Activated CD8-positive, alpha-beta memory T cell treated with anti-CD3 and anti-CD28 coated beads for 1 hour (primary cell): ENCODE measurements around the gene PRRG2.

Experiments
- DNase-seq, 2 donors: peaks; one replicate each; pipeline ENCODE4 v3.0.0-alpha.2; 2020; ENCODE audit warnings: low read depth in 1 of 2; ENCODE audit errors: extremely low read depth in 1 of 2

PRRG2 gene

DNA sequence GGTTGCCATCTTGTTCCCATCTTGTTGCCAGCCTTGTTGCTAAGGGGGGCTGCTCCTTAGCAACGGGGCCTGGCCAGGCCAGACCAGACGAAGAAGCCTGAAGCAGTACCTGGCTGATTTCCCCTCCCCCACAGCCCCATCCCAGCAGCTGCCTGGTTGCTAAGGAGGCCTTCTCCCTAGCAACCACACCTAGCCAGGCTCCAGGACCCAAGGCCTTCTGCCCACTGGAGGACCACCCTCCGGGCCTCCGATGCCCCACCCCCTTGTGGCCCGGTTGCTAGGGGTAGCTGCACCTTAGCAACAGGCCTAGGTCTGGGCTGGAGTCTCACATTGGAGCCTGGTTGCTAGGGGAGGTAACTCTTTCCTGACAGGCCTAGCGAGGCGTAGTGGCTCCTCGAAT is 3.9 kb downstream of the PRRG2 start:
- DNase-seq: no peak

DNA sequence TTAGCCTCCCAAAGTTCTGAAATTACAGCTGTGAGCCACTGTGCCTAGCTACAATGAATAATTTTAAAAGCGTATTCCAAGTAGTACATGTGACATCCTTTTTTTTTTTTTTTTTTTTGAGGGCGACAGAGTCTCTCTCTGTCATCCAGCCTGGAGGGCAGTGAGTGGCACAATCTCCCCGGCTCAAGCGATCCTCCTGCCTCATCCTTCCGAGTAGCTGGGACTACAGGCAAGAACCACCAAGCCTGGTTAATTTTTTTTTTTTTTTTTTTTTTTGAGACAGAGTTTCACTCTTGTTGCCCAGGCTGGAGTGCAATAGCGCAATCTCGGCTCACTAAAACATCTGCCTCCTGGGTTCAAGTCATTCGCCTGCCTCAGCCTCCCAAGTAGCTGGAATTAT is 6.1 kb downstream of the PRRG2 start:
- no peak for DNase-seq

DNA sequence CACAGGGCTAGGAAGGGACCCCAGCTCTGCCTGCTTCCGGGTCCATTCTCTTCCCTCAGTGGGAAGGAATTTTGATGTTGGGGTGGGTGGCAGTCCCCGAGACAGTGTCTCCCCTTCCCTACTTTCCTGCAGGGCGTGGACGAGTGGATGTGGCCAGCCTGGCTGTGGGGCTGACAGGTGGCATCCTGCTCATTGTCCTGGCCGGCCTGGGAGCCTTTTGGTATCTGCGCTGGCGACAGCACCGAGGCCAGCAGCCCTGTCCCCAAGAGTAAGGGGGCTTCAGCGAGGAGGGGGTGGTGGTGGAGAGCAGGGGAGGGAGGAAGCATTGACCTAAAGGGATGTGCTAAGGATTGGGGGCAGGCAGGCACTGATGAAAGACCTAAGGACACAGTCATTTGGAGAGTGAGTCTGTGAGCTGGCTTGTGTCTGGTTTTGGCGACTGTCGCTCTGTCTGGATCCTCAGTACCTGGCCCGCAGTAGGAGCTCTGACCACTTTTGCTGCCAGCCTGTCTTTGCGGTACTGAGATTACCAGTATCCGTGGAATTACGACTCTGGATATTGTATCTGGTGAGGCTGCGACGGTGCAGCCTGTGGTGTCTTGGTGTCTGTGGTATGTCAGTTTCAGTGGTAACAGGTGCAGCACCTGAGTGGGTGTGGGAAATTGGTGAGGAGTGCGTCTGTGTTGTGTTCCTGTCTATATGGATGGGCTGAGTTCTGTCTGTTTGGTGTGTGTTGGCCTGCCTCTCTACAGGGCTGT is 7.4 kb downstream of the PRRG2 start:
- DNase-seq: no peak

DNA sequence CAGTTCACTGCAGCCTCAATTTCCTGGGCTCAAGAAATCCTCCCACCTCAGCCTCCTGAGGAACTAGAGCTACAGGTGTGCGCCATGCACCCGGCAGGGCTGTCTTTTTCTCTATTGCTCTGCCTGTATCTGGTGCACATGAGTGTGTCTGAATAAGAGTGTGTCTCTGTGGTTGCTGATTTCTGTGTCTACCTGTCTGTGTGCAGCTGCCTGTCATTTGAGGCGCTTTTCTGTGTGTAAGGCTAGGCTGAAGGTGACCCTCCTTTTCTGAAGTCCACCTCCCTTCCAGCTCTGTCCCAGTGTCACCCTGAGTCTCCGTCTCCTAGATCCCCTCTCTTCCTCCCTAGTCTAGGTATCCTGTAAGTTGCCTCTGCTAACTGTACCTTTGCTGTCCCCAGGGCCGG is 8.4 kb downstream of the PRRG2 start:
- no peak for DNase-seq

DNA sequence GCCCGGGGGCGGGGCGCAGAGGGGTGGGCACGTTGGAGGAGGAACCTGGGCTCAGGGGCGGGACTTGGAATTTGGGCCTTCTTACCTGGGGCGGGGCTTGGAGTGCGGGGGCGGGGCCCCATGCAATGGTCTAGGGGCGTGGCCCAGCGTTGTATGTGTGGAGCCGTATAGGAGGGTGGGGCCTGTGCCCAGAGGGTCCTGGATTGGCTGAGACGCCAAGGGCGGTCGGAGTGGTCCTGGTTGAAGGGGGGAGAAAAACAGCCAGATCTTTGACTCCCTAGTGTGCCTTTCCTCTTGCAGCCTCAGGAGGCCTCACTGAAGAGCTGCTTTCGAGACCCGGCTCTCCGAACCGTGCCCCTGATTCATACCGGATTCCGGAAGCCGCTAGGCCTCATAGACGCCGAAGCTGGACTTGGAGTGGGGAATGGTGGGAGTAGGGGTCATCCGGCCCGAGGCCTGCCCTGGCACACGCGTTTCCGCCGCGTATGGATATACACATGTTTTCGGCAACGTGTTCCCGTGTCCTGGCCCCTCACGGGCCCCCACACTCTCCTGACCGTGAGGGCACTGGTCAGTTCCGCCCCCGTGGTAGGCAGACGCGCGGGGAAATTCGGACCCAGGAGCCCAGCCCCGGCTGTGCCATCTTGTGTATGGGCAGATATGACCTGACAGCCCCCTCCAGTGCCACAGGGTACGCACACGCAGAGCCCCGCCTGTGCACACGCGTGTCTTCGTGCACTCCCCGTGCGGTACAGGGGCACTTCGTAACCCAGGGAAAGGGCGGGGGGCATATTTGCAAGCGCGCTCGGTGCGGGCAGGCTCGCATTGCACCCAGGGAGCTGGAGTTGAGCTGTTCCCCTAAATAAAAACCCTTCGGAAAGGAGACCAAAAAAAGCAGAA is 9.2 kb downstream of the PRRG2 start:
- DNase-seq: peak; percentile 87 to 89

DNA sequence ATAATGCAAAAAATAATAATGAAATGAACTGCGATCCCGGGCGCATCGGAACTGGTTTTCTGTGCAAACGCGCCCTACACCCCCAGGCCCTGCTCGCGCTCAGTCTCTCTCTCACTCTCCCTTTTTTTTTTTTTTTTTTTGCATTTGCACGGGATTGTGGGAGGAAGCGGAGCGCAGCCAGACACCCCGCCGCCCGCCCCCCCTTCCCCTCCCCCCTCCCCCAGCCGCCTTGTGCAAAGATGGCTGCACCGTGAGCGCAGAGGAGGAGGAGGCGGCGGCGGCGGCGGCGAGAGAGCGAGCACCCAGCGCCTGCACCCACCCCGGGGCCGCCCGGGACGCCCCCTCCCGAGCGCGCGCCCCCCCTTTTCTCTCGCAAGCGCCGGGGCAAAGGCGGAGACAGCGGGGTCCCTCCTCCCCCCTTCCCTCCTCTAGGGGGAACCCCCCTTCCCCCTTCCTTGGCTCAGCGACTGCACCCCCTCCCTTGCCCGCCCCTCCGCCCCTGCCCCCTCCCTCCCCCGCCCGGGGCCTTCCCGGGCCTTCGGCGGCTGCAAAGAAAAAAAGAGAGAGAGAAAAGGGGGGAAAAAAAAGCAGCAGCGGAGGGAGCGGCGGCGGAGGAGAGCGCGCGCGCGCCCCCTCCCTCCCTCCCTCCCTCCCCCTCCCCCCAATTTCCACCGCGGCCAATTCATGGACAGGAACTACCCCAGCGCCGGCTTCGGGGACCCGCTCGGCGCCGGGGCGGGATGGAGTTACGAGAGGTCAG is 10.0 kb downstream of the PRRG2 start, which contains the start of gene PRR12:
Gene PRR12, plus strand, starts transcription at position 212 of the 760 bp plus-strand sequence. Its CDS starts 473 bp downstream, at position 685.
- peak in 1 of 2 donors; percentile 47 for DNase-seq

DNA sequence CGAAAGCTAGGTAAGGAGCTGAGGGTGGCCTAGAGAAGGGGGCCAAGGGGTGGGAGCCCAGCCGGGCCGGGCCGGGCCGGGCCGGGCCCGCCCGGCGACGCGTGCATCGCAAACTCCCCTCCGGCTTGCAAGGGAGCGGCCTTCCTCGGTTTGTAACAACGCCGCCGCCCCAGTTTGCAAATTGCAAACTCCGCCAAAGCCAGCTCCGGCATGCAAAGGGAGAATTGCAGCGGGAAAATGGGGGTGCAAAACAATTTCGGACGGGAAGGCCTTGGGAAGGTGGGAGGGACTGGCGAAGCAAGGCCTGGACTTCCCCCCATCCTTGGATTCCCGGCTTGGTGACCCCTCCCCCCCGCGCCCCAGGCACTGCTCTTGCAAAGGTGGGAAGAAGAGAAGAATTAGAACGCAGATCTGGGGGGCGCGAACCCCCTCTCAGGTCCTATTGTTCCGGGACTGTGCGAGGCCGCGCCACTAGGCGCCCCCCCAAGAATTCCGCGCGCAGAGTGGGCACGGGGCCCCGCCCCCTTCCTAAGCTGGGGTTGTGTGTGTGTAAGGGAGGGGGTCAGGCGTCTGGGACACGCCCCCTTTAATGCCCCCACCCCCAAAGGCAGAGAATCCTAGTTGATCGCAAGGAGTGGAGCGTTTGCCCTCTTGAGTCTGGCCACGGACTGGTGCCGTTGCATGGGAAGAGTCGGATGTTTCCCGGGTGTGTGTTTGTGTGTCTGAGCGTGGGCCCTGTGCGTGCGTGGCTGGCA is 10.8 kb downstream of the PRRG2 start:
- DNase-seq: peak in 1 of 2 donors; percentile 11

DNA sequence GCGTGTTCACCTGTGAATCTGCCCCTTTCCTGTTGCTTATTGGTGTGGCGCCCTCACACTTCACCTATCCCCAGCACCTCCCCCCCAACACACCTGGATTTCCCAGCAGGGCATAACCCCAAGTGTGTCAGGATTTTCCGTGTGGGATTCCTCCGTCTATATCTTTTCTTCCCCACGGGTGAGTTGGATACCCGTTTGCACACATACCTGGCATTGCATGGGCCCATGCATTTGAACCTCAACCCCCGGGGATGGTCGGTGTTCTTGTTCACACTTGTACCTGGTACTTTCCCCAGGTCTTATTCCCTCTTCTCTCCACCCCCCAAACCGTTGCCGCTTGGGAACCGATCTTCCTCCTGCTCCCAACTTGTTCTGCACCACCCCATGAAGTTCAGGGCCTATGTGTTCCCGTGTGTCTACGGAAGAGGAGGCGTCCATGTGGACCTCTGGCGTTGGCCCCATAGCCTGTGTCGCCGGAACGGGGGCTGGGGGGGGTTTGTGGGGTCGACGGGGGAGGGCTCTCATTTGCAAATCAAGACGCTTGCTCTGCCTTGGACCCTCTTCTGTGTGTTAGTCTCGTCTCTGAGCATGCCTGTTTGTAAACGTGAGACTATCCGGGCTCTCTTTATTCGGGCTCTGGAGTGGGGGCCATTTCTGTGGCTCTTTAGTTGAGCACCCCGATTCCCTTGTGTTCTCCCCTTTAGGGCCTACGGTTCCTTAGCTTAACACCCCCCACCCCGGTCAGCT is 11.5 kb downstream of the PRRG2 start:
- no peak for DNase-seq

DNA sequence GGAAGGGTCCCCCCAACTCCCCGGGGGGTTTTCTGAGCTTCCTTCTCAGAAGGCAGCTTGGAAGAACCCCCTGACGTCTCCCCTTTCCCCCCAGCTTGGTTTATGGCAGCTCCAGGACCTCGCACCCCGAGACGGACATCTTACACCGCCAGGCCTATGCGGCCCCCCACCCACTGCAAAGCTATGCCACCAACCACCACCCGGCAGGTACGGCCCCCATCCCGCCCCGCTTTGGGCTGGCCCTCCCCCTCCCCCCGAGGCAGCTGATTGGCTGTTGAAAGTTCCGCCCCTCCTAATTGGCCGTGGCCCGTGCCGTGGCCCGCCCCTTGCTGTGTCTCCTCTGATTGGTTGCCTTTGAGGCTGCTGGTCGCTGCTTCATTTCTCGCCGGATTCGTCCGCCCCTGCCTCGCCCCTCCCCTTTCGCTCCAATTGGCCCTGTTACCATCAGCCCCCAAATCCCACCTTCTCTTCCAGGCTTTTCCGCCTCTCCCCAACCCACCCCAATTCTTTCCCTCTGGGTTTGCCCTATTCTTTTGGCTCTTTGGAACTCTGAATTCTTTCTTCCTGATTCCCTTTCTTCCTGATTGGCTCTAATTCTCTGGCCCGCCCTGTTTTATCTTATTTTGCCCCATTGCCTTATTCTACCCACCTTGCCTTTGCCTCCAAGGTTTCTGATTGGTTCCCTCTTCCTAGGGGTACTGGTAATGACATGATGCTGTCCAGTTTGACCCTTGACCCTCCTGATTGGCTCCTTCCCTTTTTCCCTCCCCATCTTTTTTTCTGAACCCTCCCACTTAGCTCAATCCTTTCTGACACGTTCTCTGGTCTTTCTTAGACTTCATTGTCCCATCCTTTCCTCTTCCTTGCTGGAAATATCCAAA is 12.4 kb downstream of the PRRG2 start:
- peak; percentile 81 to 82 for DNase-seq

DNA sequence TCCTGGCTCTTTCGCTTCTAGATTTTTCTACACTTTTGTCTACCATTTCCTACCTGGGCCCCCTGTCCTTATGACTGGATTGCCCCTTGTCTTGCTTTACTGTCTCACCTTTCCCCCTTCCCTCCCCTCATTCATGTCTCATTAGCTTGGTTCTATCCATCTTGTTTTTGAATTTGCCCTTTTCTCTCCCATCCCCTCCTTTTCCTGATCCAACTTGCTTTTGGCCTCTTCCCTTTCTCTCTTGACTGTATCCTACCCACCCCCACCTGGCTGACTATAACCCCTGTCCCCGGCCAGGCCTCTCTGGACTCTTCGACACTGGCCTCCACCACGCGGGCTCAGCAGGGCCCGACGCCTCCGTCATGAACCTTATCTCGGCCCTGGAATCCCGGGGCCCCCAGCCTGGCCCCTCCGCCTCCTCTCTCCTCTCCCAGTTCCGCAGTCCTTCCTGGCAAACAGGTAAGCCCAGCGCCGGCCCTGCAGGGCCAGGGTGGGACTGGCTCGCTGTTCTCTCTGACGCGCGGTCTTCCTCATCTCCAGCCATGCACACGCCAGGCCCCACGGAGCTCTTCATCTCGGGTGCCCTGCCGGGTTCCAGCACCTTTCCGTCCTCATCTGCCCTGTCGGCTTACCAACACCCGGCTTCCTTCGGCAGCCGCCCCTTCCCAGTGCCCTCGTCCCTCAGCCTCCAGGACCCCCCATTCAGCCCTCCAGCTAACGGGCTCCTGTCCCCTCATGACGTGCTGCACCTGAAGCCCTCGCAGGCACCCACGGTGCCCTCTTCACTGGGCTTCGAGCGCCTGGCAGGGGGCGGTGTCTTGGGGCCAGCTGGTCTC is 13.3 kb downstream of the PRRG2 start:
- DNase-seq: no peak

DNA sequence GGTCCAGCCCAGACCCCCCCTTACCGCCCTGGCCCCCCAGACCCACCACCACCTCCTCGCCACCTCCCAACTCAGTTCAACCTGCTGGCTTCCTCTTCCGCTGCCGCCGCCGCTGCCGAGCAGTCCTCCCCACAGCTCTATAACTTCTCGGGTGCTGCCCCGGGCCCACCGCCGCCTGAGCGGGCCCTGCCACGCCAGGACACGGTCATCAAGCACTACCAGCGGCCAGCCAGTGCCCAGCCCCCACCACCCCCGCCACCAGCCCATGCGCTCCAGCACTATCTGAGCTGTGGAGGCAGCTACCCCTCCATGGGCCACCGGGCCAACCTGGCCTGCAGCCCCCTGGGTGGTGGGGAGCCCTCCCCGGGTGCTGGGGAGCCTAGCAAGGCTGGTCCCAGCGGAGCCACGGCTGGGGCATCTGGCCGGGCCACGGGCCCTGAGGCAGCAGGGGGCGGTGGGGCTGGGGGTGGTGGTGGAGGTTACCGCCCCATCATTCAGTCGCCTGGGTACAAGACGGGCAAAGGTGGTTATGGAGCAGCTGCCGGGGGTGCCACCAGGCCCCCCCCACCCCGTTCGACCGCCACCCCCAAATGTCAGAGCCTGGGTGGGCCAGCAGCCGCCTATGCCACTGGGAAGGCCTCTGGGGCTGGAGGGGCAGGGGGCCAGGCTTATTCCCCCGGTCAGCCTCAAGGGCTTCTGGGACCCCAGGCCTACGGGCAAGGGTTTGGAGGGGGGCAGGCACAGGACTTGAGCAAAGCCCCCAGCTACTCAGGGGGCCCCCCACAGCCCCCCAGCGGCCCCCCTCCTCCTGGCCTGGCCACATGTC is 14.1 kb downstream of the PRRG2 start:
- DNase-seq: no peak

DNA sequence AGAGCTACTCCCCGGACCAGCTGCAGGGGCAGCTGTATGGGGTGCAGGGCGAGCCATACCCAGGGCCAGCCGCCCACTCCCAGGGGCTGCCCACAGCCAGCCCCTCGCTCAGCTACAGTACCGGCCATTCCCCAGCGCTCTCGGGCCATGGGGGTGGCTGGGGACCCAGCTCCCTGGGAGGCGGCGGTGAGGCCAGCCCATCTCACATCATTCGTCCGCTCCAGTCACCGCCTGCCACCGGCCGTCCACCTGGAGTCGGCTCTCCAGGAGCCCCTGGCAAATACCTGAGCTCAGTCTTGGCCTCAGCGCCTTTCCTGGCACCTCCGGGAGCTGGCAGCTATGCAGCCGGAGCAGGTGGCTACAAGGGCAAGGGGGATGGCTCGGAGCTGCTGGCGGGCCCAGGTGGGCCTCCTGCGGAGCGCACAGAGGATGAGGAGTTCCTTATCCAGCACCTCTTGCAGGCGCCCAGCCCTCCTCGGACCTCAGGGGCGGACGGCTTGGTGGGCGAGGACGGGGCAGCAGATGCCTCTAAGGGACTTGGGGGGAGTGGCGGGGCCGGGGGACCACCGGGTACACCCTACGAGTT is 14.8 kb downstream of the PRRG2 start:
- no peak for DNase-seq

DNA sequence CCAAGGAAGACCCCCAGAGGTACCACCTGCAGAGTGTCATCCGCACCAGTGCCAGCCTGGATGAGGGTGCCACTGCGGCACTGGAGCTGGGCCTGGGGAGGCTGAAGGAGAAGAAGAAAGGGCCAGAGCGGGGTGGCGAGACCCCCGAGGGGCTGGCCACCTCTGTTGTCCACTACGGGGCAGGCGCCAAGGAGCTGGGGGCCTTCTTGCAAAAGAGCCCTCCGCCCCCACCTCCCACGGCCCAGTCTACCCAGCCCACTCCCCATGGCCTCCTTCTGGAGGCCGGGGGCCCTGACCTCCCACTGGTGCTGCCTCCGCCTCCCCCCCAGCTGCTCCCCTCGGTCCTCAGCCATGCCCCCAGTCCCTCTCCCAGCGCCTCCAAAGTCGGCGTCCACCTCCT is 15.3 kb downstream of the PRRG2 start:
- DNase-seq: no peak

DNA sequence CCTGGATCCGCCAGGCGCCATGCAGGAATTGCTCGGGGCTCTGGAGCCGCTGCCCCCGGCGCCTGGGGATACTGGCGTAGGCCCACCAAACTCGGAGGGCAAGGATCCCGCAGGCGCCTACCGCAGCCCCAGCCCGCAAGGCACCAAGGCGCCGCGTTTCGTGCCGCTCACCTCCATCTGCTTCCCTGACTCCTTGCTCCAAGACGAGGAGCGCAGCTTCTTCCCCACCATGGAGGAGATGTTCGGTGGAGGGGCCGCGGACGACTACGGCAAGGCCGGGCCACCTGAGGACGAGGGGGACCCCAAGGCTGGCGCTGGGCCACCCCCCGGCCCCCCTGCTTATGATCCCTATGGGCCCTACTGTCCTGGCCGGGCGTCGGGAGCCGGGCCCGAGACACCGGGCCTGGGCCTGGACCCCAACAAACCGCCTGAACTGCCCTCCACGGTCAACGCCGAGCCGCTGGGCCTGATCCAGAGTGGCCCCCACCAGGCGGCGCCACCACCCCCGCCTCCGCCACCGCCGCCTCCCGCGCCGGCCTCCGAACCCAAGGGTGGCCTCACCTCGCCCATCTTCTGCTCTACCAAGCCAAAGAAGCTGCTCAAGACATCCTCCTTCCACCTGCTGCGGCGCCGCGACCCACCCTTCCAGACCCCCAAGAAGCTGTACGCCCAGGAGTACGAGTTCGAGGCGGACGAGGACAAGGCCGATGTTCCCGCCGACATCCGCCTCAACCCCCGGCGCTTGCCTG is 16.0 kb downstream of the PRRG2 start:
- DNase-seq: no peak

DNA sequence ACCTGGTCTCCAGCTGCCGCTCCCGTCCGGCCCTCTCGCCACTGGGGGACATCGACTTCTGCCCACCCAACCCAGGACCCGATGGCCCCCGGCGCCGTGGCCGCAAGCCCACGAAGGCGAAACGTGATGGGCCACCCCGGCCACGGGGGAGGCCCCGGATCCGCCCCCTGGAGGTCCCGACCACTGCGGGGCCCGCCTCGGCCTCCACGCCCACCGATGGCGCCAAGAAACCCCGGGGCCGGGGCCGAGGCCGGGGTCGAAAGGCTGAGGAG is 16.5 kb downstream of the PRRG2 start:
- no peak for DNase-seq
